HG02840 (cell line): ENCODE measurements around the gene RER1.
A peak's percentile ranks its signal among the peaks of the same experiment; 100 is the strongest.

Source experiments
- ATAC-seq: cut with Tn5 transposase; IDR thresholded peaks from one replicate; pipeline ENCODE4 v1.9.1; 2021; ENCODE audit warnings: mild to moderate bottlenecking, moderate library complexity, moderate number of reproducible peaks; ENCODE audit not compliant: unreplicated experiment, low FRiP score

RER1 gene

DNA sequence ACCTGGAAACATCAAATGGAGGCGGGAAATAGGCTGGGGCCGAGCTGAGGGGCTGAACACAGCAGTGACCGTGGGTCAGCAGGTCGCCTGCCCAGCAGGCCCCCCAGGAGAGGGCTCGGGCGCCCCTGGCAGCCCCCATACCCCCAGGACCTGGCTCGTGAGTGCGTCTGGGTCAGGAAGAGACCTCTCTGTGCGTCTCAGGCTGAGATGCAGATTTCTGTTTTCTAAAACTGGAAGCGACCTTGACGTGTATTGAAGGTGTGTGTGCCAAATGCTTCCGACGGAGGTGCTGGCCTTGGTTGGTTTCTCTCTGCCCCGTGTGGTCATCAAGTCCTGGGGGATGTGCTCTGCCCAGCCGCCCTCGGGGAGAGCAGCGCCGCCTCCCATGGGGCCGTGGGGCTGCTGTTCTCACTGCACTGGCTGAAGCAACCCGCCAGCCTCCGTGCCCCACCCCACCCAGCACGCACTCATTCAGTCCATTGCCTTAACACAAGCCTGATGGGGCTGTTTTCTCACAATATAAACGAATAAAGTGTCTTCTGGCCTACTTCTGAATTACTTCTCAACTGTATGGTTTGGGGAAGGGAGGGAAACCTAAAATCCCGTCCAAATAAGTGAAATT lies 13.4 kb downstream of the RER1 start:
- ATAC-seq: no peak

DNA sequence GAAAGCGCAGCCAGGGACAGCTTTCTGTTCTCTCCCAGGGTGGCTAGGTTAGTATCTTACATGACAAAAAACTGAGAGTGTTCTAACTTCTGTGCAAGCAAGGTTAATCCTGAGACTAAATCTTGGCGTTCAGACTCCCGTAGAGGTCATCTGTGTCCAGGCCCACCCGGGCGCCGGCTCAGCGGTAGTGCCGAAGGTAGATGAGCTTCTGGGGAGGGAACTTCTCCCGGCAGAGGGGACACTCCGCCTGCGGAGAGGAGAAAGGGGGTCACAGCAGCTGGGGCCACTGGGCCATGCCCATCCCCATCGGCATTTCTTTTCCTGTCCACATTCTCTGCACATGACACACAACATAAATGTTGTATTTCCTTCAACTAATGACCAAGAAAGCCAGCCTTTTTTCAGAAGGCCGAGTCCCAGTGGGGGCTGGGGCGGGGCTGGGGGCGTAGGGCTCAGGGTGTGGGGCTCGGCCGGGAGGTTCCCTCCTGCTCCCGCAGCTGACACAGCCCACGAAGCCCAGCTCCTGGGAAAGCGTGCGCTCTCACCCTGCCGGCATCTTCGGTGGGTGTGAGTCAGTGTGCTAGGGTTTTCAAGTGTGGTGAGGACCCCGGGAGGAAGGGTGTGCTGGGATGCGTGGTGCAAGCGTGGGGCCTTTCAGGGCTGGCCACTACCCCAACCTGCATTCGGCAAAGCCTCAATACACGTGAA lies 14.1 kb downstream of the RER1 start:
- no peak for ATAC-seq

DNA sequence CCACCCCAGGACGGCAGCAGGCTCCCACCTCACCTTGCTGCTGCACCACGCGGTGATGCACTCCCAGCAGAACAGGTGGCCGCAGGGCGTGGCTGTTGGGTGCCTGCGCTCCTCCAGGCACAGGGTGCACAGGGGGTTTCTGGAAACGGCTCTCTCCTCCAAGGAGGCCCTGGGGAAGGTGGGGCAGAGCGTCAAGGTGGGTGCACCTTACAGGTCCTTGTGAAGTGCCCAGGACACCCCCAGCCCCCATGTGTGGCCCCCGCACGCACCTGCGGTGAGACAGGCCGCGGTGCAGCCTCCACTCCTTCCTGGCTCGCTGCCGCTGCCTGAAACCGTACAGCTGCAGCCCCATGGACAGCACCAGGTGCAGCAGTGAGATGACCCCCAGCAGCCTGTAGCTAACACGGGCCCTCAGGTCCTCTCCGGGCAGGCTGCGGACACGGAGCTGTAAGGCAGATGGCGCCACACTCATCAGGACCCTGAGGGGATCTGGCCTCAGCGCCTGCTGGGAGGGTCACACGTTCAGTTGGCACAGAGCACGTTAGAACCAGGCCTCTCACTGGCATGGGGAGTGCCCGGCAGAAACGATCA lies 14.9 kb downstream of the RER1 start:
- ATAC-seq: no peak

DNA sequence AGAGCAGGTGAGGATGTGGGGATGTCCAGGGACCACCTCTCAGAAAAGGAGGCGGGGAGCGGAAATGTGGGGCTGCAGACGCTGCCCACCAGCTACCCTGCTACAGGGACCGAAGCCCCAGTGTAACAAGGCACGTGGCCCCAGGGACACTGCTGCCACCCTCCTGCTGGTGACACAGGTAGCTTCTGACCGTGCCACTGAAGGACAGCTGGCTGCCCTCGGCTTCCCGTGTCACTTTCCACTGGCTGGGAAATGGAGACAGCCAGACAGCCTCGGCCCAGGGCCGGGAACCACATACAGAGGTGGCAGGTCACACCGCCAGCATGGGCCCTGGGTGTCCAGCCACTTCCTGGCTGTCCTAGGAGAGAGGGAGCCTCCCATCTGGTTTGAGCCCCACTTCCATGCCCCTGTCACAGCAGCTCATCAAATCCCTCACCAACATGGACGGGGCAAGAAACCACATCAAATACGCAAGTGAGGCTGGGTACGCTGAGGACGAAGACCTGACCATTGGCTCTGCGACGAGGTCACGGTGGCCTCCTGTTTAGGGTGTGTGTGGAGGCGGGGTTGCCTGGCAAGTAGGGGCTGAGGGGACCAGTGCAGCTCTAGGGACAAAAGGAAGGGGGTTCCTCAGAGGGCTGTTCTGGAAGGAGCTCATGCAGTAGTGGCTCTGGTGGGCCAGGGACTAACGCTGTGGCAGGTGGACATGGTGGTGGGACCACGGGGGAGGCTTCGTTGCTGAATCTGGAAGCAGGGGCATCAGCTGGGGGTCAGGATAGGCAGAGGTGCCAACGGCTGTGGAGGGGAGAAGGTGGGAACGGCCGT lies 15.7 kb downstream of the RER1 start:
- ATAC-seq: no peak

DNA sequence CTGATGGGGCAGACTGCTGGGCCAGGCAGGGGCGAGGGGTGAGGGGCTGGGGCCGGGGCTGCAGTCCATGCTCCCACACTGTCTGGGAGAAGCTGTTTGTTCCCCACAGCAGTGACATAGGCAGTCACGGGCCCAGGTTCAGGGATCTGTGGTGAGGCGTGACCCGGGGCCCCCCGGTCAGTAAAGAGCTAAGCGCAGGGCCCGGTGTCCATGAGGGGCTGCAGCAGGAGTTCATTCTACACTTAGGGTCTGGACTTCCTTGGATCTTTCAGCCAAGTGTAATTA lies 16.3 kb downstream of the RER1 start:
- ATAC-seq: no peak

DNA sequence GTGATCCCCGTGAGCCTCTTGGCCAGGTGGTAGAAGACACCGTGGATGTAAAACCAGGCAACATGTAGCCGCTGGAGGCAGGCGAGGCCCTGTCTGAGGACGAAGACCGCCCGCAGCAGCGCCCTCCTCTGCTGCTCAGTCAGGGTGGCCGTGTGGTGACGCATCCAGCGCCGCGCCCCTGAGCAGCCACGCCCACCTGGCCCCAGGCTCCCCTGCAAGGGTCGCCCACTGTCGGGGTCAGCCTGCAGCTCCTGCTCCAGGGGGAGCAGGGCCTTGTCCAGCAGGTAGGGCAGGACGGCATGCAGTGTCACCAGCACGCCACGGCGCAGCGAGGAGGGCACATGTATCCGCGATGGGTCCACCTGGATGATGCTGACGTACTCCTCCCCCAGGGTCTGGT lies 16.8 kb downstream of the RER1 start:
- no peak for ATAC-seq

DNA sequence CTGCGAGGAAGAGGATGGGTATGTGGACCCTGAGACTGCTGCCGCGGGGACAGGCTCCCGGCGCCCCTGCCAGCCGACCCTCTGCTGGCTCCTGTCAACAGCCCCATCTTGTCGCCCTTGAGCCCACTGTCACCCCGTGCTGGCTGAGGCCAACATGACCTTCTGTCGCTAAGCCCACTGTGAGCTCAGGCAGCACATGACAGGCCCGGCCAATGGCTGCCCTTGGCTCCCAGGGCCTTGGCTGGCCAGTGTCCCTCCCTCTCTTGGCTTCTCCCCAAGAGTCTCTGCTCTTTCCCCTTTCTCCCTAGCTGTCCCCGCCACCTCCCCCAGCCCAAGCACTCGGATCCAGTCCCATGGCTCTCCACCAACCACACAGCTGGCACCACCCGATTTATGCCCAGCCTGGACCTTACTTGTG lies 17.2 kb downstream of the RER1 start:
- ATAC-seq: no peak

DNA sequence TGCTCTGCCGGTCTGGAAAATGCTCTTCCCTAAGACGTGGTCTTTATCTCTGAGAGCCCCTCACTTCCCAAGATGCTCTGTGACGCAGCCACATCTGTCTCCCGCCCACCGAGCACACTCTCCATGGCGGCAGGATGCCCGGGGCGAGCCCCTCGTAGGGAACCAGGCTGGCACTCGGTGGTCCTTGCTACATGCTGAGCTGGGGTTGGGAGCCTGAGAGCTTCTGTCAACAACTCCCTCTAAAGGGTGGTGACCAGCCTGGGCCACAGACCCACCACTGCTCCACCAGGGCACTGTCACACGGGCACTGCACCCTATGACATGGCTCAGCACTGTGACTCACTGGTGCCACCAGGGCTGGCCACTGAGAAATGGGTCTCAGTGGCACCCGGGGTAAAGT lies 18.1 kb downstream of the RER1 start:
- ATAC-seq: no peak

DNA sequence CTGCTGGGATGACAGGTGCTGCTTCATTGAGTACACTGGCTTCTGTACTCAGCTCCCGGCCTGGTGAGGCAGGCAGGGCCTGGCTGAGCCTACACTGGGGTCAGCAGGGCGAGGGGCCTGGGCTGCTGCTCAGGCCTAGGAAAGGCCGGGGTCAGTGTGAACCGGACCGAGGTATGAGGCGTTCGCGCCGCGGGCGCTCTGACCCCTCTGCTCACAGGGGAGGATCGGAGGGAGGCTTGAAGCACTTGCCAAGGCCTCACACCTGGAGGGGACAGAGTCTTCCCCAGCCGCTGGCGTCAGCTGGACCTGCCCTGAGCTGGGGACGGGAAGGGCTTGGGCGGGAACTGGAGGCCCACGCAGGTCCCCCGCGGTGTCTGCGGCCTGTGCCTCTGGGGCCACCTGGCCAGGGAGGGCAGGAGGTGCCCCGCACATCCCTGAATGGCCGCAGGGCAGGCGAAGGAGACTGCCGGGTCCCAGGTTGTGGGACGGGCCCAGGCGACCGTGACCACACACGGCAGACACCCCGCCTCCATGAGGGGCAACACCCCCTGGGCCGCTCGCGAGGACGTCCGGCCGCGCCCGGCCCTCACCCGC lies 20.3 kb downstream of the RER1 start:
- peak; percentile 23 for ATAC-seq

DNA sequence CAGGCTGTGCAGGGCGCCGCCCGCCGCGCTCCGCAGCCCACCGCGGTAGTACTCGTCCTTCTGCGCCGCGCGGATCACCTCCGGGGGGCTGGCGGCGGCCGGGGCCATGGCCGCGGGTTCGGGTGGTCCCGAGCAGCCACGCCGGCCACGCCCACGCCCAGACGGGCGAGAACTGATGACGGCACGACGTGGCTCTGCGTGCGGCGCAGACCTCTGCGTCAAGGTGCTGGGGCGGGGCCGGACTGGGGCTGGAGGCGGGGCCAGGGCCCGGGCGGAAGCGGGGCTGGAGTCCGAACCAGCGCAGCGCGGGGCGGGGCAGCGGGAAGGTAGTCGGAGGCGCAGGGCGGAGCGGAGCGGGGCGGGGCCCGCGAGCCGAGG lies 20.7 kb downstream of the RER1 start, which contains the start of gene PEX10:
Gene PEX10 (minus strand): TSS at position 170 of the 378 bp plus-strand sequence. CDS start 62 bp downstream, at position 108.
- ATAC-seq: peak; percentile 81

DNA sequence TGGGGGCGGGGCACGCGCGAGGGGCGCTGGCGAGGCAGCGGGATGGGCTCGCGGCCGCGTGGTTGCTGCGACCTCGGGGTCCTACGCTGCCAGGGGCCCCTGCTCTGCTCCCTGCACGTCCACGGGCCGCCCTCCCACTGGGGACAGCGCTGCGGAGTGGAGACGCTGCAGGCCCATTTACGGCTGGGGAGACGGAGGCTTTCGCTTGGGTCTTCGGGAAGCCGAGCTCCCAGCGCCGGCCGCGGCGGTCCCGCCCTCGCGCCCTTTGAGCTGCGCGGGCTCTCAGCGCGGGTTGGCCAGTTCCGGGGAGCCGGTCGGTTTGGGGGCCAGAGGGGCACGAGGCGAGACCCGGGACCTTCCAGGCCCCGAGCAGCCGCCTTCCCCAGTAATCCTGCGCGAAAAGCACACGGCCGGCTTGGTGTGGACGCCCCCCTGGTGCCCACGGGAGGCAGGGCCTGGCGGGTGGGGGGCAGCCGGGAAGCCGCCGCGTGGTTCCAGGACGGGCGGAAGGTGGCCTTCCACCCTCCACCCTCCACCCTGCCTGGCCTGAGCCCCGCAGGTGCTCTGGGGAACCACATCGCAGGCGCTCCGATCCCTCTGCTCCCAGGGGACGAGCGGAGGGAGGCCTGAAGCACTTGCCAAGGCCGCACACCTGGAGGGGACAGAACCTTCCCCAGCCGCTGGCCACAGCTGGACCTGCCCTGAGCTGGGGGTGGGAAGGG lies 21.3 kb downstream of the RER1 start:
- ATAC-seq: peak; percentile 24

DNA sequence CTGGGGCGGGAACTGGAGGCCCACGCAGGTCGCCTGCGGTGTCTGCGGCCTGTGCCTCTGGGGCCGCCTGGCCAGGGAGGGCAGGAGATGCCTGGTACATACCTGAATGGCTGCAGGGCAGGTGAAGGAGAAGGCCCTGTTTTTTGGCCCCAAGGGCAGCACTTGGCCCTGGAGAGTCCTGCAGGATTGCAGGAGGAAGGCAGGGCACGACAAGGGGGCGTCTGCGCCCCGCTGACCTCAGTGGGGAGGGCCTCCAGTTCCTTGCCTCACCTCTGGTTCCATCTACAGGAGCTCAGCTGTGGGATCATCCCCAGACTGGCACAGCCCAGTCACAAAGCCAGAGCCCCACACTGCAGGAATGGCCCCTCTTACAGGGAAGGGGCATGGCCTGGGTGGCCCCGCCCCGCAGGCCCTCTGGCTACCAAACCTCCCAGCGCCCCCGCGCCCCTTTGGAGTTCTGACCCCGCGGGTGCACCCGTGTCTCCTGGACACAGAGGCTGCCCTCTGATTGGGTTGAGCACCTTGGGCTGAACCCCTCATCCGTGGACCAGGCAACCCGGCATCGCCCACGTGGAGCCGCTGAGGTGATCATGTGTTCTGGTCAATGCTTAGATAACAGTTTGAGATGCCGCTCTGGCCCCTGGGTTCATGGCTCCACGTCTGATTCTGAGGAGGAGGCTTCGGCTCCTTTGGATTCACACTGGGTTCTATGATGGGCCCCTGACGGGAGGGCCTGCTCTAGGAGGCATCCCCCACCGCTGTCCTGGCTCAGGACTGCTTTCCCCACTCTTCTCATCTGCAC lies 22.1 kb downstream of the RER1 start:
- ATAC-seq: no peak

DNA sequence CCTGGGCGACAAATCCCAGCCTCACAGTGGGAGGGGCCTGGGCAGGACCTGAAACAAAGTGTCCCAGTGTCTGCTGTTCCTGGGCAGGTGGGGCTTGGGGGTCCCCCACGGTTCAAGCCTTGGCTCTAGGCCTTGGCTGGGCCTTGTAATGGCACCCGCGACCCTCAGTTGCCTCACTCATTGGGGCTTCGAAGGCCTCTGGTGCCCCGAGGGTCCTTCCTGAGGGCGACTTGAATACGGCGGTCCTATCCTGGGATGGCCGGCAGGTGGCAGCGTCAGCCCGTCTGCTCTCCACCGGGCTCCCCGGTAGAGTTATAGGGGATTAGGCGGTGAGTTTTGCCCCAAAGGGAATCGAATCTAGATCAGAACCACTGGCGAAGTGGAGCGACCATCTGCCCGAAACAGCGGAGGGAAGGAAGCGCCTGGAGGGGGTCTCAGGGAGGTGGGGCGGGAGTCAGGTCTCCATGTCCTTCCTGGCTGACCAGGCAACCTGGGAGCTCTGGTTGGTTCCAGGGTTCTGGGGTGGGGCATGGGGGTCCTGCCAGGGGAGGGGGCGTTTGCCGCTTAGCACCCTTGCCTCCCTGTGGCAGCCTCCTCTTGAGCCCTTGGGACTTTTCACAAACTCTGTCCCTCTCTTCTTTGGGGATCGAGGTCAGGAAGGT lies 22.8 kb downstream of the RER1 start:
- no peak for ATAC-seq

DNA sequence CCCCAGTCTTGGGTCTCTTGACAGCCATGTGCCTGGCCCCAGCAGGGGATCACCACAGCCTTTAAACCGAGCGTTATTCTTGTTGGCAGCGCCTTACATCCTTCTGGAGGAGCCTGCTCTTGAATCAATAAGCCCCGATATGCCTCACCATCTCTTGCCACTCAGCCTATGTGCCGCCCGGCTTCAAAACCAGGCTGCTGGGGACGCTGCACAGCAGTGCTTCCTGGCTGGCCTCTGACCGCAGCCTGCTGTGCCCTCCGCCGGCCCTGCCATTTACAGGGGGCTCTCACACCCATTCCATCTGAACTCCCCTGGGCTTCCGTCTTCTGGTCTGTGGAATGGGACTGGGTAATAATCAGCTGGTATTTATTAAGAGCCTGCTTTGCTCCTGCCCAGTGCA lies 23.7 kb downstream of the RER1 start:
- no peak for ATAC-seq

DNA sequence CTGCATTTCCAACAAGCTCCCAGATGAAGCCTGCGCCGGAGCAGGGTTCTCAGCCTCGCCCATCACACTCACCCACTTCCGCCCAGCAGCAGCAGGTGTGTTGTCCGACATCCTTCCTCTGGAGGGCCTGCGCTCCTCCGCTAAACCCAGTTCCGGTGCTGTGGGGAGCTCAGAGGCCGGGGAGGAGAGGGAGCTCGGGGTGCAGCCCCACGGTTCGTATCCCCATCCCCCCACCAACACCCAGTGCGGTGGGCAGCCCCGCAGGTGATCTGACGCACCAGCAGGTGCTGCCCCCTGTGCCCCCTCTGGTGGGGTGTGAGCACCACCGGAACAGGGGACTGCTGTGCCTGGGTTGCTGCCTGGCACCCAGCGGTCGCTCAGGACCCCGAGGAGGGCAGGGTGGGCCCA lies 24.2 kb downstream of the RER1 start:
- no peak for ATAC-seq

DNA sequence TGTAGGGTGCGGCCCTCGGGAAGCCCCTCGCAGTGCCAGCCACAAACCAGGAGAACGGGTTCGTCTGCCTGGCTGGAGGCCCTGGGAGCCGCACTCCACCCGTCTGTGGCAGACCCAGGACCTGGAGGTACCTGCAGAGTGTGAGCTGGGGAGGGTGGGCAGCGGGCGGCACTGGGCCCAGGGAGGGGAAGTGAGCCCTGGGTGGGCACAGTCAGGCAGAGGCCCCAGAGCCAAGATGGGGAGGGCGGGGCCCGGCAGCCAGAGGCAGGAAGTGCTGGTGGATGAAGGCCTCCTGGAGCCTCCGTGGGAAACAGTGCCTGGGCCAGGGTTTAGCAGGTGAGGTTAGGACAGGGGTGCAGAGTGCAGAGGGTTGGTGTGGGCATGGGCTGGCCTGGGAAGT lies 24.8 kb downstream of the RER1 start:
- ATAC-seq: no peak

DNA sequence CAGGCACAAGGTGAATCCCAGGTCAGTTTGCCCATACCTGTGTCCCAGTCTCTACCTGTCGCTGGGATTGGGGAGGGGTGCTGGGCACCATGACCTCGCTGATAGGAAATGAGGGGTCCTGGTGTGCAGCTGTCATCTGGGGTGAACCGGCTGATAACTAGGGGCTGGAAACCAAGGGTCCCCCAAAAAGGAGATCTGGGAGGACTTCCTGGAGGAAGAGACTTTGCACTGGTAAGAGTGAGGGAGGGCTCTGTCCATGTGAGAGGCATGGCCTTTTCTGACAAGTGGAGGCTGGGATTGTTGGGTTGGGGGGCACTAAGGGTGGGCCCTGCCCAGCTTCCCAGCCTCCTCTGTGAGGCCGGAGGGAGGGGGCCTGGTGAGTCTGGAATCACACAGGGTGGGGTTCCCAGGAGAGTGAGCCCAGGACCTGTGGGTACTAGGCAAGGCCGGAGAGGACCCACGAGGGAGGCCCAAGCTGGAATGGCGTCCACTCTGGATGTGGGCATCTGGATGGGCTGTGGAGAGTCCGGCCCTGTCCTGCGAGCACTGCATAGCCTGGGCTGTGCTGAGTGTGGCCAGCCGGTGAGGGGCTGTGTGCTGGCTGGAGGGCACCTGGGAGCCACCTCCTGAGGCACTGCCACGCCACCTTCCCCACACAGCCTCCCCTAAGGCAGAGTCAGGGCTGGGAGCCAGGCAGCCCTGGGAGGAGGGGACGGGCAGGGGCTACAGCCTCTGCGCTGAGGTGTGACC lies 25.6 kb downstream of the RER1 start:
- no peak for ATAC-seq

DNA sequence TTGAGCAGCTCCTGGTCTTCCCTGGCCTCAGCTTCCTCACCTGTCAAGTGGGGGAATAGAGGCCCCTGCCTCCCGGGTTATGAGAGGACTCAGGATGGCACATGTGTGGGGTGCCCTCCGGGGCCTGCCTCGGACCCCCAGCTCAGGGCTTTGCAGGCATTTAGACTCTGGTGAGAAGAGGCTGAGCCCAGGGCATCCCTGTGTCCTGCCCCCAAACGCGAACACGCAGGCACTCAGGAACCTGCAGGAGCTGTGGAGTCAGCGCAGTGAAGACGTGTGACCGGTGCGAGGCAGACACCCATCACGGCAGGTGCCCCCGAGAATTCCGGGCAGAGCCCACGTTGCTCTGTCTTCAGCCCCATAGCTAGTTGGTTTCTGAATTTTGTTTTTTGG lies 26.2 kb downstream of the RER1 start:
- ATAC-seq: no peak
